SHP77 (cell line): ENCODE results near the gene B3GNT7.
"Not testable (repeated sequence)": the region's sequence is repeated elsewhere in the genome, so short reads cannot be mapped to it uniquely, and the experiment has no call there.

ENCODE experiments used
- DNase-seq, 2 experiments: peaks; one replicate each; lab custom pipeline; 2025; lab: John Stamatoyannopoulos, UW

Gene B3GNT7

GRCh38 chr2:231364961-231365810, 30.3 kb upstream of the B3GNT7 start:
- DNase-seq = peak; percentile 72 to 74

GRCh38 chr2:231367178-231367577, 28.3 kb upstream of the B3GNT7 start:
- DNase-seq = no peak

- DNase-seq = no peak
Observed at GRCh38 chr2:231369580-231370428, 25.7 kb upstream of the B3GNT7 start.

GRCh38 chr2:231370429-231370748, 25.1 kb upstream of the B3GNT7 start:
- DNase-seq = no peak

GRCh38 chr2:231370749-231371429, 24.6 kb upstream of the B3GNT7 start:
- no peak for DNase-seq

GRCh38 chr2:231371430-231372054, 24.0 kb upstream of the B3GNT7 start:
- DNase-seq = no peak

GRCh38 chr2:231372326-231372725, 23.2 kb upstream of the B3GNT7 start:
- no peak for DNase-seq

GRCh38 chr2:231373184-231373583, 22.3 kb upstream of the B3GNT7 start:
- no peak for DNase-seq

GRCh38 chr2:231373786-231374349, 21.6 kb upstream of the B3GNT7 start:
- no peak for DNase-seq

- no peak for DNase-seq
Observed at GRCh38 chr2:231374771-231375170, 20.7 kb upstream of the B3GNT7 start.

- not testable (repeated sequence) for DNase-seq
Observed at GRCh38 chr2:231375994-231376615, 19.4 kb upstream of the B3GNT7 start.

- no peak for DNase-seq
Observed at GRCh38 chr2:231376857-231377256, 18.7 kb upstream of the B3GNT7 start.

GRCh38 chr2:231378026-231378722, 17.3 kb upstream of the B3GNT7 start:
- DNase-seq = peak; percentile 39 to 56

GRCh38 chr2:231379266-231380215, 16.0 kb upstream of the B3GNT7 start:
- no peak for DNase-seq

GRCh38 chr2:231380307-231380706, 15.2 kb upstream of the B3GNT7 start:
- DNase-seq = no peak

- DNase-seq = no peak
Observed at GRCh38 chr2:231380991-231381847, 14.3 kb upstream of the B3GNT7 start.

GRCh38 chr2:231382116-231382515, 13.4 kb upstream of the B3GNT7 start:
- DNase-seq = no peak

GRCh38 chr2:231383416-231384108, 11.9 kb upstream of the B3GNT7 start:
- no peak for DNase-seq
